HG03378 (cell line): ENCODE measurements around the gene SELENOP.
"Not testable (repeated sequence)": the region's sequence is repeated elsewhere in the genome, so short reads cannot be mapped to it uniquely, and the experiment has no call there.

ENCODE experiments used
- ATAC-seq: cut with Tn5 transposase; IDR thresholded peaks from one replicate; pipeline ENCODE4 v1.9.1; 2021; ENCODE audit warnings: mild to moderate bottlenecking, moderate library complexity; ENCODE audit not compliant: unreplicated experiment

Gene SELENOP

DNA sequence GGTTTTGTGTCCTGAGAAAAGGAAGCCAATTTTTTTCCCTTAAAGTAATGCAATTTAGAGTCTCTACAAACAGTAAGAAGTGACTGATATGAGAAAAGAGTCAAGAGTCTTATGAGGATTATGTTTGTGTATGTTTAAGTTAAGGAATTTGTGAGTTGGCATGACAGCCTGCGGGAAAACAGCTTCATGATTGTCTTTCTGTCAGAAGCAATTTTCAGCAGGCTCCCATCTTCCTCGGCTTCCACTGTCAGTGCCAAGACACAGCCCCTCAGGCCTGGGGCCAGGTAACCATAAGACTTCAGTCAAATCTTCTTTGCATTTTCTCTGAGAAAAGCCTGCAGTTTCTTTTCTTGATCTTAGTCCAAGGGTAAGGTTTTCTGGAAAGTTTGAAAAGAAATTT is 17.0 kb upstream of the SELENOP start:
- no peak for ATAC-seq

DNA sequence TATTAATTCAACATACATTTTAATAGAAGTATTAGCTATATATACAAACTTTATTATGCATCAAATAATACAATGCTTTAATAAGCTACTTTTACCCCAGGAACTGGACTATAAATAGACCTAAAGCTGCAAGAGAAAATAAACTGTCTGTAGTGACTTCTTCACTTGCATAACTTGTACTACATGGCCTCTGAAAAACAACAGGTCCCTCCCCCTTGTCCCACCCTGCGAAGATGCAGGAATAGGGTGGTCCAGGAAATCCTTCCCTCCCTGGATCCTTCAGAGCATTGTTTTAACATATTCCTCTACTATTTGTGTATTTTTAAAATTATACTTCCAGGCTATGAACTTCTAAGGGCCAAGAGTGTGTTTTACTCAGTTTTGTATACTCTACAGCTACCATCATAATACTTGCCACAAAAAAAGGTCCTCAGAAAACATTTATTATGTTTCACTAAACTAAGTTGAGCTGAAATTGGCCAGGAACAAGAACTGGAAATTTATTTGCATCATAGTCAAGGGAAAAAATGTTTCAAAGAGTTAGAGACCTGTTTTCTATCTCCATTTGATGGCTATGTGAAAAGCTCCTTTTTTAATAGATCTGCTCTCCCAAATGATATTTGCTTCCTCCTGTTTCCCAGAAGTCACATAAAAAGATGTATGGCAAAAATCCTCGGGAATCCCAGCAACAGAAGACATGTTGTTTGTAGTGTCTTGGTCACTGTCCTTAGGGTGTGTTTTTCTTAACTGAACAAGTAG is 15.2 kb upstream of the SELENOP start:
- ATAC-seq: no peak

DNA sequence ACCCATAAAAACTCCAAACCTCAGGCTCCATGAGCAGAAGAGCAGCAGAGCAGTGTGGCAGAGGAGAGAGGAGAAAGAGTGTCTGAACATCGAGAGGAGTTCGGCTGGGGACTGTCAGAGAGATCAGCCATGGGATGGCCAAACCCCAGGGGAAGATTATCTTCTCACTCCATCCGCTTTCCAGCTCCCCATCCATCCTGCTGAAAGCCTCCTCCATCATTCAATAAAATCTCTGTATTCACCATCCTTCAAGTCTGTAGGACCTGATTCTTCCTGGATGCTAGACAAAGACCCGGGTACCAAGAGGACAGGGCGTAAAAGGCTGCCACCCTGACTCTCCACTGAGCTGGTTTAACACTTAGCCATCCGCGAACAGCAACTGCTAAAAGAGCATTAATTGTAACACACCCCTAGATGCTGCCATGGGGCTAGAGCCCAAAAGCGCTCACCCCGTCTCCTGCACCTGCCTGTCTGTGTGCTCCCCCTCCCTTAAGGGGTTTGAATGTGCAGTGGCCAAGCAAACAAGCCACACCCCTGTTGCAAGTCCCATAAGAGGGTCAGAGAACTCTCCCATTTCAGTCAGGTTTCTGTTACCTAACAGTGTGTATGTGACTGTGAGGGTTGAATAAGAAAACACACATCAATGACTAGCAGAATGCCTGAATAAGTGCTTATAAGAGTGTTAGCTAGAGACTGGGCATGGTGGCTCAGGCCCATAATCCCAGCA is 13.9 kb upstream of the SELENOP start:
- no peak for ATAC-seq

- no peak for ATAC-seq
Measured at GRCh38 chr5:42824347-42824976, 12.8 kb upstream of the SELENOP start.

- no peak for ATAC-seq
Measured at GRCh38 chr5:42822548-42822947, 10.9 kb upstream of the SELENOP start.

- no peak for ATAC-seq
Measured at GRCh38 chr5:42819745-42820144, 8.1 kb upstream of the SELENOP start.

DNA sequence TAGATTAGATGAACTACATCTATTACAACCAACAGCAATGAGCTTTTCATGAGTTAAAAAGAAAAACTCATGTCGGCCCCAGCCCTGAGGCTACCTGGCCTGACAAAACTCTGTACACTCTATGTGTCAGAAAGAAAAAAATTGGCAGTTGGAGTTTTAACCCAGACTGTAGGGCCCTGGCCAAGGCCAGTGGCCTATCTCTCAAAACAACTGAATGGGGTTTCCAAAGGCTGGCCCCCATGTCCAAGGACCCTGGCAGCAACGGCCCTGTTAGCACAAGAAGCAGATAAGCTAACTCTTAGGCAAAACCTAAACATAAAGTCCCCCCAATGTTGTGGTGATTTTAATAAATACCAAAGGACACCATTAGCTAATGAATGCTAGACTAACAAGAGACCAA is 4.9 kb upstream of the SELENOP start:
- ATAC-seq: not testable (repeated sequence)

- ATAC-seq: no peak
Measured at GRCh38 chr5:42813533-42813932, 1.8 kb upstream of the SELENOP start.

DNA sequence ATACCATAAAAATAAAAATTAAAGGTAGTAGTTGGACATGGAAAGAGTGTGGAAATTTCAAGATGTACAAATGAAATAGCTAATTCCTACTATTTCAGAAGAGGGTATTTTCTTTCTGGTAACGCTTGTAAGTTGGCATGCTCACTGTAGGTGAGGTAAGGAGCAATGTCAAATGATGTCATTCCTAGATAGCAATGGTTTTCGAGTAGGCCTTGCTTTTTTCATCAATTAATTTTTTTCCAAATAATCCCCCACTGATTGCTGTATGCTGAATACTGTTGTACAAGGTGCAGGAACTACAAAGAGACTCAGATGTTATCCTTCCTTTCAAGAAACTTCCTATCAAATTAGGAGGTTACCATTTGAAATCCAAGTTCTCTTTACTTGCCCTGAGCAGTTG is 928 bp upstream of the SELENOP start:
- ATAC-seq: no peak

GRCh38 chr5:42810834-42811590 is 680 bp downstream of the SELENOP start:
- no peak for ATAC-seq

- ATAC-seq: no peak
Measured at GRCh38 chr5:42808888-42809611, 2.6 kb downstream of the SELENOP start.

- ATAC-seq: no peak
Measured at GRCh38 chr5:42807722-42808447, 3.8 kb downstream of the SELENOP start.

DNA sequence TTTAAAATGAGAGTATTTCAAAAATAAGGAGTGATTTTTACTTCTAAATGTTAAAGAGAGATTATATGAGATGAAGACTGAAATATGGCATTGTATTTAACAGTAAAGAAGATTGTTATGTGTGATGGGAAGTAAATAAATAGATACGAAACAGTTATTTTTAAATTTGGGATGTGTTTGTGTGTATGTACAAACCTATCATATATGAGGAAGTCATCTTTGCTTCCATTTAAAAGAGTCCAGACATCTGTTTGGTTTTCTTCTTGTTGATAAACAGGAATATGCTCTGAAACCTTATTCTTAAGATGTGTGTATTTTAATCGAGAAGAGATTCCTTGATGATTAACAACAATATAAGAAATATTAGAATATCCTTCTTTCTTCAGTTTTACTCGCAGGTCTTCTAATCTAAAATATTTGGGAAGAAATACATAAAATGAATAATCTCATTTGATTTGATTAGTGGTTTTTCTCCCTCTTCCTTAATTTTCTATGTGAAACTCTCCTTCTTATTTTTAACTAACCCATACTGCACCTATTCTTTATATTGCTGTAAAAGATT is 4.9 kb downstream of the SELENOP start:
- no peak for ATAC-seq

DNA sequence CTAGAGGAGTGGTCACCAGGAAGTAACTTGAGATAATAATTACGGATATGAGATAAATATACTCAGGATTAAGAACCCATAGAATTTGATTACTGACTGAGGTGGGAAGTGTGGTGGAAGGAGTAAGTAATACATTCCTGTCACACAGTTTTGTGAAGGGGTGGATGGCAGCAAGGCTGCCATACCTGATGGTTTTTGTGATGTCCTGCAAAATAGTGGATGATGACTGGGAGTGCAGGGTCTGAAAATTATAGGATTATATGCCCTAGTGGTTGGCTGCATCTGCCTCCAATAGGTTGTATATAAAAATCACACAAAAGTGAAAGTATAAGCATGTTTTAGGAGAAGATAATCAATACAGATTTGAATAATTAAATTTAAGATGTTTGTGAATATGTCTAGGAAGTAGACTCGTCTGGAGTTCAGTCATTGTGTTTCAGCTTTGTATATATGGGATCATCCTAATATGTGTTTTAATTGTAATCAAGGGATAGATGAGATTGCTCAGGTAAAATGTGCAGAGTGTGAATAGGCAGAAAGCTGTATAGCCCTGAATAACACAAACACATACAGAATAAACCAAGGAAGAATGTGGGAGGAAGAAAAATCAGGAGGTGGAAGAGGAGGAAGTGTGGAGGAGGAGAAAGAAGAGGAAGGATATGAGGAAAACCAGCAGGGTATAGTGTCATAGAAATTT is 5.5 kb downstream of the SELENOP start:
- ATAC-seq: no peak

DNA sequence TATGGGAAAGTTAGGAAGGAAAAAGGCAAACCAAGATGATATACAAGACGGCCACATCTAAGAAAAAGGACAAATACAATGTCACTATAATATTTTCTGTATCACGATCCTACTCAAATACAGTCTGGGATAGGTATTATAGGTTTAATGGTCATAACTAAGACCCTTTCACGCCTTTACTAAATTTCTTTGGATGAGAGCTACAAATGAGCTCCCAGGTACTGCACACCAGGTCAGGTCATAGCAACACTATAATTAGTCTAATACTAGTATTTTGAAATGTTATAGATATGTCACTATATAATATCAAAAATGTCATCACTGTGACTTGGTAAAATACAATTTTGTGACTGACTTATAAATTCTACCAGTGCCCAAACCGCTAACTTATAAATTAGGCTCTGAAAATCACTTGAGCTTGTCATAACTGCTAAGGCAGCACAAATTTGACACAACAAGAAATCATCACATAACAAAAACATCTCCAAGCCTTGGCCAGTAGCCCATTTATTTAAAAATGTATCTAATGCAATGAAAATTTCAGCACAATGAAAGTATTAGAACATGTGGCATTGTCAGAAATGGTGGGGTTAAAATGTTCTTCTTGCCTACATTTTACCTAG is 6.9 kb downstream of the SELENOP start:
- no peak for ATAC-seq

DNA sequence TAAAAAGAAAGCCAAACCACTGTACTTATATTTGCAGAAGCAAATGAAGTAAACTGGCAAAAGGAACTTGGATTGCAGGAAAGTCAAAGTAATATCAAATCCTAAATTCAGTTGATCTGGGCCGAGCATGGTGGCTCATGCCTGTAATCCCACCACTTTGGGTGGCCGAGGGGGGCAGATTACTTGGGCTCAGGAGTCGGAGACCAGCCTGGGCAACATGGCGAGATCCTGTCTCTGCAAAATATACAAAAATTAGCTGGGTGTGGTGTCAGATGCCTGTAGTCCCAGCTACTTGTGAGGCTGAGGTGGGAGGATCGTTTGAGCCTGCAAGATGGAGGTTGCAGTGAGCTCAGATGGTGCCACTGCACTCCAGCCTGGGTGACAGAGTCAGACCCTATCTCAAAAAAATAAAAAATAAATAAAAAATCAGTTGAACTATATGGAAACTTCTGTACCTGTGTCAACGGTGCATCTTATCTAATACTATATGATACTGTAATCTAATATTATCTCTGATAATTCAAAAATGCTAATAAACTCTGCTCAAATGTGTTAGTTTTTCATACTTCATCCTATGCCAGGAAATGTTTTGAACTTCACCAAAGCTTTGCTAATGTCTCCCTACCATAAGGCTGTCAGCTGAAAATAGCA is 10.1 kb downstream of the SELENOP start:
- ATAC-seq: no peak

- no peak for ATAC-seq
Measured at GRCh38 chr5:42800748-42801330, 10.9 kb downstream of the SELENOP start.

DNA sequence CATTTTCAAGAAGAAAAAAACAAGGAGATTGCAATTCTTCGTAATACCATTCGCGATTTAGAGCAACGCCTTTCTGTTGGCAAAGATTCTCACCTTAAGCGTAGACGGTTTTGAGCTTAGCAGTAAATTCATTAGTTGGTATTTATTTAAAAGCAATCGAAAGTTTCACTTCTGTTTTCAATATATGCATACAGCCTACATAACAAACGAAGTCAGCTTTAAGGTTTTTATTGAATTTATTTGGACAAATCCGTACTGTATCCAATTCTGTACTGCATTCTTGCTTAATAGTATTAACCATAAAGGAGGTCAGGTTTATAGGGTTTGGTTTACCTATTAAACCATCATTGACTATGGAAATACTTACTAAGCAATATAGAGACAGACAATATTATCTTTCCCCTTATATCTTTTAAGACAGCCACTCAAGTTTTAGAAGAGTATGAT is 12.0 kb downstream of the SELENOP start:
- ATAC-seq: no peak
